ENCODE measurements around the gene PLXNA4.

DNA sequence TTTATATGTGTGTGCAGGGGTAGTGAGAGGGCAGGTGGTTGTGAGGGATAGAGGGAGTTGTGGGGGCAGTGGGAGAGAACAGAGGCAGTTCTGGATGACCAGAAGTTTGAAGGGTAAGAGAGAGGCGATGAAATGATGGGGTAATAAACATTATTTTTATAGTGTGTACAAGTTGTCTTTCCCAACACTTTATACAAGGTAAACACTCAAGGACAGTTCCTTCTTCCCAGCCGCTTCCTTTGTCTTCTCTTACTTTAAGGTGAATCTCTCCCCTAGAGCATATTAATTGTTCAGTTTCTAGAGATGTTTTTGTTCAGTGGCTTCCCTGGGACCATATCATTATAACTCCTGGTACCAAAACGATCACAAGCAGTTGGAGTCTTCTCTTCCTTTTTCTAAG is 475.8 kb downstream of the PLXNA4 start:
- TF ChIP-seq, protein P1, sequence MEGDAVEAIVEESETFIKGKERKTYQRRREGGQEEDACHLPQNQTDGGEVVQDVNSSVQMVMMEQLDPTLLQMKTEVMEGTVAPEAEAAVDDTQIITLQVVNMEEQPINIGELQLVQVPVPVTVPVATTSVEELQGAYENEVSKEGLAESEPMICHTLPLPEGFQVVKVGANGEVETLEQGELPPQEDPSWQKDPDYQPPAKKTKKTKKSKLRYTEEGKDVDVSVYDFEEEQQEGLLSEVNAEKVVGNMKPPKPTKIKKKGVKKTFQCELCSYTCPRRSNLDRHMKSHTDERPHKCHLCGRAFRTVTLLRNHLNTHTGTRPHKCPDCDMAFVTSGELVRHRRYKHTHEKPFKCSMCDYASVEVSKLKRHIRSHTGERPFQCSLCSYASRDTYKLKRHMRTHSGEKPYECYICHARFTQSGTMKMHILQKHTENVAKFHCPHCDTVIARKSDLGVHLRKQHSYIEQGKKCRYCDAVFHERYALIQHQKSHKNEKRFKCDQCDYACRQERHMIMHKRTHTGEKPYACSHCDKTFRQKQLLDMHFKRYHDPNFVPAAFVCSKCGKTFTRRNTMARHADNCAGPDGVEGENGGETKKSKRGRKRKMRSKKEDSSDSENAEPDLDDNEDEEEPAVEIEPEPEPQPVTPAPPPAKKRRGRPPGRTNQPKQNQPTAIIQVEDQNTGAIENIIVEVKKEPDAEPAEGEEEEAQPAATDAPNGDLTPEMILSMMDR (conservative IDR thresholded peaks at IDR 0.05; ENCODE audit: low read depth in 2 of 2) = no peak
- TF ChIP-seq EZH2 (IDR thresholded peaks at IDR 0.05; ENCODE audit: low read depth, unreplicated experiment) (no peak), POLR2AphosphoS5 (IDR thresholded peaks at IDR 0.05; ENCODE audit: low read depth) (no peak), NANOG (IDR thresholded peaks at IDR 0.05; ENCODE audit: borderline replicate concordance) (no peak), EZH2phosphoT487 (IDR thresholded peaks at IDR 0.05; ENCODE audit: unreplicated experiment) (no peak), ZNF114 (CRISPR knock-in tag; IDR thresholded peaks at IDR 0.05) (no peak), CREB1 (CRISPR knock-in tag; IDR thresholded peaks at IDR 0.05; ENCODE audit: low read depth) (no peak)
- TF ChIP-seq, protein P2, sequence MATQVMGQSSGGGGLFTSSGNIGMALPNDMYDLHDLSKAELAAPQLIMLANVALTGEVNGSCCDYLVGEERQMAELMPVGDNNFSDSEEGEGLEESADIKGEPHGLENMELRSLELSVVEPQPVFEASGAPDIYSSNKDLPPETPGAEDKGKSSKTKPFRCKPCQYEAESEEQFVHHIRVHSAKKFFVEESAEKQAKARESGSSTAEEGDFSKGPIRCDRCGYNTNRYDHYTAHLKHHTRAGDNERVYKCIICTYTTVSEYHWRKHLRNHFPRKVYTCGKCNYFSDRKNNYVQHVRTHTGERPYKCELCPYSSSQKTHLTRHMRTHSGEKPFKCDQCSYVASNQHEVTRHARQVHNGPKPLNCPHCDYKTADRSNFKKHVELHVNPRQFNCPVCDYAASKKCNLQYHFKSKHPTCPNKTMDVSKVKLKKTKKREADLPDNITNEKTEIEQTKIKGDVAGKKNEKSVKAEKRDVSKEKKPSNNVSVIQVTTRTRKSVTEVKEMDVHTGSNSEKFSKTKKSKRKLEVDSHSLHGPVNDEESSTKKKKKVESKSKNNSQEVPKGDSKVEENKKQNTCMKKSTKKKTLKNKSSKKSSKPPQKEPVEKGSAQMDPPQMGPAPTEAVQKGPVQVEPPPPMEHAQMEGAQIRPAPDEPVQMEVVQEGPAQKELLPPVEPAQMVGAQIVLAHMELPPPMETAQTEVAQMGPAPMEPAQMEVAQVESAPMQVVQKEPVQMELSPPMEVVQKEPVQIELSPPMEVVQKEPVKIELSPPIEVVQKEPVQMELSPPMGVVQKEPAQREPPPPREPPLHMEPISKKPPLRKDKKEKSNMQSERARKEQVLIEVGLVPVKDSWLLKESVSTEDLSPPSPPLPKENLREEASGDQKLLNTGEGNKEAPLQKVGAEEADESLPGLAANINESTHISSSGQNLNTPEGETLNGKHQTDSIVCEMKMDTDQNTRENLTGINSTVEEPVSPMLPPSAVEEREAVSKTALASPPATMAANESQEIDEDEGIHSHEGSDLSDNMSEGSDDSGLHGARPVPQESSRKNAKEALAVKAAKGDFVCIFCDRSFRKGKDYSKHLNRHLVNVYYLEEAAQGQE (IDR thresholded peaks at IDR 0.05; ENCODE audit: unreplicated experiment) = no peak

Measured in GM23338 (cell line).